A549 (cell line): ENCODE measurements around the gene NELFB. TPM values are rescaled to one million over a fixed set of nuclear protein-coding genes. Genes with fewer than 3 reads are reported as not detected.
A peak's percentile ranks its signal among the peaks of the same experiment; 100 is the strongest.

Source experiments
- ATAC-seq, 2 experiments: fragments of 200-7000 bp in 1 of 2; fragments of >200 bp in 1 of 2; cut with Nextera tagmentation in 1 of 2; cut with Tn5 transposase in 1 of 2; 3 replicates each; pipeline versions ENCODE4 v1.8.0 to v1.9.1; 2018 to 2020; ENCODE audit warnings: mild to moderate bottlenecking in 1 of 2, moderate library complexity in 1 of 2
- CTCF ChIA-PET: fragments of 300-600 bp; sonication (Branson Sonifier 250); formaldehyde crosslinking; extraction: SDS; loops from one replicate; lab custom pipeline; 2021; ENCODE audit warnings: antibody characterized with exemption, inconsistent platforms; lab: Yijun Ruan, JAX
- POLR2A ChIA-PET: fragments of 350-600 bp; formaldehyde crosslinking; extraction: SDS; loops from one replicate; lab custom pipeline; 2021; ENCODE audit warnings: antibody characterized with exemption, inconsistent platforms; lab: Yijun Ruan, JAX
- DNase-seq, 2 experiments: peaks; one replicate each; pipeline versions ENCODE4 v3.0.0 to v3.0.0-alpha.2; 2011 to 2016; ENCODE audit warnings: low read depth in 1 of 2, low spot score in 1 of 2
- FAIRE-seq: peaks from 2 replicates; lab custom pipeline; 2011; peaks lifted over from hg19 to GRCh38; lab: Jason Lieb, UNC
- H3K27ac ChIP-seq, 2 experiments: fragments of >200 bp; sonication (Bioruptor Twin); formaldehyde crosslinking; 3 replicates each; pipeline ENCODE4 v1.5.1; 2016 to 2017
- H3K4me1 ChIP-seq: fragments of >200 bp; sonication (Bioruptor Twin); formaldehyde crosslinking; 3 replicates; pipeline ENCODE4 v1.6.1; 2016
- H3K4me2 ChIP-seq: fragments of >200 bp; sonication (Bioruptor Twin); formaldehyde crosslinking; 3 replicates; pipeline ENCODE4 v1.6.1; 2016
- H3K4me3 ChIP-seq: fragments of >200 bp; sonication (Bioruptor Twin); formaldehyde crosslinking; 3 replicates; pipeline ENCODE4 v1.5.1; 2016
- H3K9me3 ChIP-seq: fragments of >200 bp; sonication (Bioruptor Twin); formaldehyde crosslinking; 3 replicates; pipeline ENCODE4 v1.6.1; 2016
- BCL3 ChIP-seq: fragments of >200 bp; sonication (Bioruptor Twin); formaldehyde crosslinking; IDR thresholded peaks from 3 replicates; pipeline ENCODE4 v1.6.1; 2016
- CBX2 ChIP-seq: fragments of 200-600 bp; sonication (generic); IDR thresholded peaks from 2 replicates; pipeline ENCODE4 v1.6.1; 2016; ENCODE audit warnings: low read depth, mild to moderate bottlenecking, borderline replicate concordance
- CHD2 ChIP-seq: fragments of 150-350 bp; IDR thresholded peaks from 2 replicates; pipeline ENCODE4 v1.6.1; 2014; ENCODE audit warnings: low read length; ENCODE audit not compliant: partially characterized antibody
- CHD4 ChIP-seq: fragments of 200-600 bp; sonication (generic); IDR thresholded peaks from 2 replicates; pipeline ENCODE4 v1.6.1; 2016; ENCODE audit warnings: antibody characterized with exemption, mild to moderate bottlenecking, borderline replicate concordance
- E2F6 ChIP-seq: IDR thresholded peaks from 2 replicates; pipeline ENCODE4 v1.6.1; 2012; ENCODE audit warnings: low read depth, borderline replicate concordance
- EHF ChIP-seq: fragments of 250-450 bp; sonication (Bioruptor Pico); IDR thresholded peaks from 2 replicates; pipeline ENCODE4 v1.5.0; 2020; ENCODE audit warnings: mild to moderate bottlenecking
- ESRRA ChIP-seq: fragments of 150-350 bp; IDR thresholded peaks from 2 replicates; pipeline ENCODE4 v1.6.1; 2014; ENCODE audit warnings: mild to moderate bottlenecking, low read length, borderline replicate concordance
- GATA3 ChIP-seq: IDR thresholded peaks from 2 replicates; pipeline ENCODE4 v1.6.1; 2012; ENCODE audit warnings: borderline replicate concordance
- HES2 ChIP-seq: fragments of >200 bp; sonication (Bioruptor Twin); formaldehyde crosslinking; IDR thresholded peaks from 2 replicates; pipeline ENCODE4 v1.6.1; 2016
- JUN ChIP-seq, 2 experiments: fragments of >200 bp; sonication (Bioruptor Twin); formaldehyde crosslinking; IDR thresholded peaks; 2 replicates in 1 of 2; 3 replicates in 1 of 2; pipeline ENCODE4 v1.6.1; 2016 to 2017
- KDM1A ChIP-seq: fragments of 200-600 bp; sonication (generic); IDR thresholded peaks from 2 replicates; pipeline ENCODE4 v1.6.1; 2016; ENCODE audit warnings: low read depth, mild to moderate bottlenecking
- MAFK ChIP-seq: fragments of 450-650 bp; IDR thresholded peaks from 2 replicates; pipeline ENCODE4 v1.6.1; 2014; ENCODE audit not compliant: partially characterized antibody
- MYC ChIP-seq: IDR thresholded peaks from 2 replicates; pipeline ENCODE4 v1.6.1; 2012; ENCODE audit warnings: mild to moderate bottlenecking, inconsistent platforms, low read length, improper control_type of control experiment, borderline replicate concordance
- NPAS2 ChIP-seq: fragments of 250-450 bp; sonication (Bioruptor Pico); IDR thresholded peaks from 2 replicates; pipeline ENCODE4 v1.8.0; 2022; ENCODE audit warnings: mild to moderate bottlenecking, moderate library complexity, borderline replicate concordance
- NR3C1 ChIP-seq: fragments of >200 bp; sonication (Bioruptor Twin); formaldehyde crosslinking; IDR thresholded peaks from 3 replicates; pipeline ENCODE4 v1.6.1; 2017
- POLR2AphosphoS2 ChIP-seq: conservative IDR thresholded peaks from 2 replicates; pipeline ENCODE4 v1.6.1; 2012; ENCODE audit warnings: low read length, improper control_type of control experiment, inconsistent platforms
- RCOR1 ChIP-seq: fragments of 150-350 bp; IDR thresholded peaks from 2 replicates; pipeline ENCODE4 v1.6.1; 2014; ENCODE audit warnings: antibody characterized with exemption, low read length, low read depth
- RFX5 ChIP-seq: fragments of 450-650 bp; IDR thresholded peaks from 2 replicates; pipeline ENCODE4 v1.7.1; 2014; ENCODE audit warnings: antibody characterized with exemption, mild to moderate bottlenecking, moderate library complexity
- RNF2 ChIP-seq: fragments of 200-600 bp; sonication (generic); IDR thresholded peaks from 2 replicates; pipeline ENCODE4 v1.6.1; 2016; ENCODE audit warnings: low read depth, mild to moderate bottlenecking, antibody characterized with exemption, moderate library complexity, borderline replicate concordance
- TFCP2L1 ChIP-seq: fragments of 250-450 bp; sonication (Bioruptor Pico); IDR thresholded peaks from 2 replicates; pipeline ENCODE4 v1.5.0; 2021; ENCODE audit warnings: mild to moderate bottlenecking
- USF2 ChIP-seq: fragments of 450-650 bp; IDR thresholded peaks from 2 replicates; pipeline ENCODE4 v1.6.1; 2014; ENCODE audit warnings: antibody characterized with exemption
- ZC3H11A ChIP-seq: fragments of 450-650 bp; IDR thresholded peaks from 2 replicates; pipeline ENCODE4 v1.6.1; 2014; ENCODE audit warnings: antibody characterized with exemption, mild to moderate bottlenecking
- ZNF302 ChIP-seq: fragments of 250-450 bp; sonication (Bioruptor Pico); IDR thresholded peaks from 2 replicates; pipeline ENCODE4 v1.9.0; 2021; ENCODE audit warnings: inconsistent platforms, mild to moderate bottlenecking, moderate library complexity
- WGBS: methylation state at CpG from one replicate; pipeline ENCODE4 v1.1.6; 2017; ENCODE audit errors: missing lambda C conversion rate; 5-methylcytosine and 5-hydroxymethylcytosine counted together
- polyA plus RNA-seq, 4 experiments: library from polyadenylated mRNA; depleted of rRNA in 3 of 4; stranded (reverse); fragments of >200 nt; fragmentation: RNase III in 1 of 4; extraction: RNeasy Plus Mini Kit Qiagen cat#74134 plus additional on column Dnase treatment in 1 of 4; gene quantifications; 2 replicates in 3 of 4; 3 replicates in 1 of 4; pipeline ENCODE4 v1.2.3, GENCODE V29; 2011 to 2017
- TF ChIP-seq, protein P1 (sequence below): fragments of 250-450 bp; sonication (Bioruptor Pico); IDR thresholded peaks from 2 replicates; pipeline ENCODE4 v1.5.0; 2021; ENCODE audit warnings: mild to moderate bottlenecking, moderate library complexity, borderline replicate concordance
- TF ChIP-seq, protein P2 (sequence below): IDR thresholded peaks from 2 replicates; pipeline ENCODE4 v1.6.1; 2012

Gene NELFB
- polyA plus RNA-seq, 2 of the 4 experiments (the other 2 are of a cell fraction) = 31.8 to 45.3 TPM

- no peak for TF ChIP-seq TFCP2L1
- TF ChIP-seq RCOR1 = no peak
- TF ChIP-seq EHF (CRISPR knock-in tag) = no peak
- TF ChIP-seq HES2 = no peak
- TF ChIP-seq ESRRA = no peak
- no peak for TF ChIP-seq POLR2AphosphoS2
- TF ChIP-seq CHD2 = no peak
- TF ChIP-seq MAFK = no peak
- no peak for TF ChIP-seq NR3C1
- TF ChIP-seq, all 56 proteins: peak for 0
- ATAC-seq = no peak
- POLR2A ChIA-PET = no interaction called here
- CTCF ChIA-PET = interaction anchor here (0.6 to 8.6 kb wide), 9 partner anchors 11 to 188 kb away, joined by 3 to 71 read pairs (median 5); partner anchors contain the start of genes CYSRT1 and SSNA1
- no peak overlapping the region for H3K4me2 ChIP-seq
- H3K27ac ChIP-seq = no peak overlapping the region
- no peak overlapping the region for H3K4me3 ChIP-seq
- DNase-seq = no peak
- peaks cover 45% of the 10 kb centered on the region for H3K4me1 ChIP-seq
- 89% methylated on average over 17 of the region's 18 CpGs for WGBS
- no peaks in the 10 kb centered on the region for H3K9me3 ChIP-seq
- no peak for FAIRE-seq
Measured at GRCh38 chr9:137234758-137235423, 20.2 kb upstream of the NELFB start.

DNA sequence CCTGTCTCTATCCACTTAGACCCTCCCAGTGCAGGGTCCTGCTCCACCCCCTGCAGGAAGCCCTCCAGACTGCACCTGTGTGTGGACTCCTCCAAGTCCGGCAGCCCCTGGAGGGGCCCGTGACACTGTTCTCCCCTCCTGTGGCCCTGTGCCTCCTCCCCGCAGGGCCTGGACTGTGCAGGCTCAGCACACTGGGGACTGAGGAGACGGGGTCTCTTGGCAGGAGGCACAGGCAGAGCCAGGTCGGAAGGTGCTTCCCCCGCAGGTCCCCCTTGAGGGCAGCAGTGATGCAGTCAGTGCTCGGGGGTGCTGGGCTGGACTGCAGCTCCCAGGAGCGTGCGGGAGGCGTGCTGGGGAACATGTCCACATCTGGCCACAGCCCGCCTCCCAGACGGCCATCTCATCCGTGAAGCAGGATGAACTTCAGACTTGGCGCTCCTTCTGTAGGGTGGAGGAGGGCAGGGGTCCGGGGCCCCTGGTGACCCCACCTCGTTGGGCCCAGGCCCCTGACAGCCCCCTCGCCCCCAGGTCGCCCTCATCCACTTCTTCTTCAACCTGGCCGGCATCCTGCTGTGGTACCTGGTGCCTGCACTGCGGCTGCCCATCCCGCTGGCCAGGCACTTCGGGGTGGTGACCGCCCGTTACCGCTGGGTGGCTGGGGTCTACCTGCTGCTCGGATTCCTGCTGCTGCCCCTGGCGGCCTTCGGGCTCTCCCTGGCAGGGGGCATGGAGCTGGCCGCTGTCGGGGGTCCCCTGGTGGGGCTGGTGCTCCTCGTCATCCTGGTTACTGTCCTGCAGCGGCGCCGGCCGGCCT lies 19.5 kb upstream of the NELFB start:
- Histone ChIP-seq H3K27ac (0 out of 6 replicates have a peak overlapping the region, but pooled peaks of 1 of the 2 experiments have one; percentile 33), H3K9me3 (no peaks in the 10 kb centered on the region), H3K4me2 (no peak overlapping the region), H3K4me3 (no peak overlapping the region), H3K4me1 (peaks cover 38% of the 10 kb centered on the region)
- FAIRE-seq (no peak), DNase-seq (no peak), ATAC-seq (peak in 1 of 2 experiments; percentile 6; a peak in 1 of 6 replicates)
- CTCF ChIA-PET = interaction anchor here (0.6 to 13.1 kb wide), 39 partner anchors 9 to 430 kb away, joined by 3 to 236 read pairs (median 5); partner anchors contain the start of genes ANAPC2, CYSRT1, DPP7 and NELFB
- POLR2A ChIA-PET = interaction anchor here (0.6 to 1.8 kb wide), 2 partner anchors 46 to 105 kb away, joined by 4 to 5 read pairs; no protein-coding TSS in a partner anchor
- WGBS = 68% methylated on average over 21 of the region's 35 CpGs
- TF ChIP-seq BCL3 (no peak), CHD2 (no peak), RNF2 (no peak), CBX2 (no peak), E2F6 (no peak), NR3C1 (no peak)

- 38% methylated on average over 20 of the region's 31 CpGs for WGBS
- DNase-seq = peak; percentile 82 to 93
- POLR2A ChIA-PET = interaction anchor here (0.6 to 1.8 kb wide), 3 partner anchors 13 to 106 kb away, joined by 3 to 5 read pairs (median 4); no protein-coding TSS in a partner anchor
- TF ChIP-seq KDM1A = no peak
- TF ChIP-seq NPAS2 (CRISPR knock-in tag) = no peak
- TF ChIP-seq MYC = no peak
- TF ChIP-seq, protein P1, sequence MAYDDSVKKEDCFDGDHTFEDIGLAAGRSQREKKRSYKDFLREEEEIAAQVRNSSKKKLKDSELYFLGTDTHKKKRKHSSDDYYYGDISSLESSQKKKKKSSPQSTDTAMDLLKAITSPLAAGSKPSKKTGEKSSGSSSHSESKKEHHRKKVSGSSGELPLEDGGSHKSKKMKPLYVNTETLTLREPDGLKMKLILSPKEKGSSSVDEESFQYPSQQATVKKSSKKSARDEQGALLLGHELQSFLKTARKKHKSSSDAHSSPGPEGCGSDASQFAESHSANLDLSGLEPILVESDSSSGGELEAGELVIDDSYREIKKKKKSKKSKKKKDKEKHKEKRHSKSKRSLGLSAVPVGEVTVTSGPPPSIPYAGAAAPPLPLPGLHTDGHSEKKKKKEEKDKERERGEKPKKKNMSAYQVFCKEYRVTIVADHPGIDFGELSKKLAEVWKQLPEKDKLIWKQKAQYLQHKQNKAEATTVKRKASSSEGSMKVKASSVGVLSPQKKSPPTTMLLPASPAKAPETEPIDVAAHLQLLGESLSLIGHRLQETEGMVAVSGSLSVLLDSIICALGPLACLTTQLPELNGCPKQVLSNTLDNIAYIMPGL (CRISPR knock-in tag) = 0 out of 2 replicates have a peak, but pooled peaks have one; percentile 18
- TF ChIP-seq CHD4 = no peak
- TF ChIP-seq GATA3 = no peak
- no peak for TF ChIP-seq ZC3H11A
- no peak for TF ChIP-seq NR3C1
- no peak for TF ChIP-seq ZNF302 (CRISPR knock-in tag)
- no peak for TF ChIP-seq RFX5
- TF ChIP-seq, protein P2, sequence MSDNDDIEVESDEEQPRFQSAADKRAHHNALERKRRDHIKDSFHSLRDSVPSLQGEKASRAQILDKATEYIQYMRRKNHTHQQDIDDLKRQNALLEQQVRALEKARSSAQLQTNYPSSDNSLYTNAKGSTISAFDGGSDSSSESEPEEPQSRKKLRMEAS = peak; percentile 54
- TF ChIP-seq JUN (IDR thresholded peaks at IDR 0.05) = no peak; a peak in 1 of 5 replicates
- TF ChIP-seq USF2 = no peak
Measured at GRCh38 chr9:137236238-137236935, 18.7 kb upstream of the NELFB start.

More at GRCh38 chr9:137236238-137236935, 18.7 kb upstream of the NELFB start:
- ATAC-seq (peak; percentile 20 to 69), FAIRE-seq (no peak)
- Histone ChIP-seq H3K9me3 (no peaks in the 10 kb centered on the region), H3K4me1 (peaks cover 35% of the 10 kb centered on the region), H3K4me2 (peak overlapping the region; percentile 65), H3K4me3 (no peak overlapping the region), H3K27ac (peak overlapping the region in 1 of 2 experiments; percentile 63; a peak in 3 of 6 replicates)
- CTCF ChIA-PET = interaction anchor here (0.6 to 13.1 kb wide), 67 partner anchors 8 to 431 kb away, joined by 3 to 236 read pairs (median 5); partner anchors contain the start of genes ANAPC2, CYSRT1, DPP7 and FUT7
